Fibroblast of lung (primary cell): ENCODE data around the gene ERF. TPM values are rescaled to one million over a fixed set of nuclear protein-coding genes. Genes with fewer than 3 reads are reported as not detected.
"Not testable (repeated sequence)": the region's sequence is repeated elsewhere in the genome, so short reads cannot be mapped to it uniquely, and the experiment has no call there.

Experiments used
- DNase-seq, 2 donors: peaks; one replicate each; pipeline versions ENCODE4 v3.0.0 to v3.0.0-alpha.2; 2010; ENCODE audit warnings: low read depth in 2 of 2
- H2AFZ ChIP-seq: 2 replicates; pipeline ENCODE4 v1.5.1; 2012; ENCODE audit warnings: low read length, control low read depth, inconsistent platforms
- H3K27ac ChIP-seq: 2 replicates; pipeline ENCODE4 v1.5.1; 2011; ENCODE audit warnings: low read length, control low read depth; ENCODE audit not compliant: insufficient read depth
- H3K27me3 ChIP-seq: 2 replicates; pipeline ENCODE4 v1.5.1; 2011; ENCODE audit warnings: mild to moderate bottlenecking, low read length; ENCODE audit not compliant: control insufficient read depth, insufficient read depth
- H3K36me3 ChIP-seq: 2 replicates; pipeline ENCODE4 v1.5.1; 2011; ENCODE audit warnings: low read length; ENCODE audit not compliant: control insufficient read depth, insufficient read depth
- H3K4me1 ChIP-seq: 2 replicates; pipeline ENCODE4 v1.5.1; 2011; ENCODE audit warnings: low read length; ENCODE audit not compliant: control insufficient read depth, insufficient read depth; ENCODE audit errors: extremely low read depth
- H3K4me2 ChIP-seq: 2 replicates; pipeline ENCODE4 v1.5.1; 2011; ENCODE audit warnings: low read length, control low read depth; ENCODE audit not compliant: insufficient read depth; ENCODE audit errors: extremely low read depth
- H3K4me3 ChIP-seq, 4 experiments: fragments of 200-600 bp in 1 of 4; sonication (generic) in 1 of 4; replicated peaks in 1 of 4; 2 replicates each; pipeline ENCODE4 v1.5.1; 2011 to 2016; ENCODE audit warnings: low read length in 4 of 4, low read depth in 3 of 4, mild to moderate bottlenecking in 3 of 4, control low read depth in 2 of 4, inconsistent platforms in 1 of 4, mixed read lengths in 1 of 4; ENCODE audit not compliant: insufficient read depth in 1 of 4; ENCODE audit errors: control extremely low read depth in 1 of 4
- H3K79me2 ChIP-seq: 2 replicates; pipeline ENCODE4 v1.5.1; 2012; ENCODE audit warnings: mild to moderate bottlenecking, low read length, inconsistent platforms; ENCODE audit not compliant: control insufficient read depth, insufficient read depth
- H3K9ac ChIP-seq: 2 replicates; pipeline ENCODE4 v1.5.1; 2011; ENCODE audit warnings: mild to moderate bottlenecking, low read length, control low read depth; ENCODE audit not compliant: insufficient read depth
- H3K9me3 ChIP-seq: 2 replicates; pipeline ENCODE4 v1.5.1; 2012; ENCODE audit warnings: low read depth, low read length; ENCODE audit not compliant: control insufficient read depth, insufficient read depth
- H4K20me1 ChIP-seq: 2 replicates; pipeline ENCODE4 v1.5.1; 2011; ENCODE audit warnings: low read length; ENCODE audit not compliant: control insufficient read depth, insufficient read depth; ENCODE audit errors: extremely low read depth
- CTCF ChIP-seq, 2 donors: IDR thresholded peaks in 1 of 2; conservative IDR thresholded peaks in 1 of 2; 1 replicate in 1 of 2; 2 replicates in 1 of 2; pipeline ENCODE4 v1.5.1; 2011 to 2012; ENCODE audit warnings: low read length in 2 of 2, control low read depth in 1 of 2, inconsistent platforms in 1 of 2, low read depth in 1 of 2, mild to moderate bottlenecking in 1 of 2
- EZH2 ChIP-seq: IDR thresholded peaks from 2 replicates; pipeline ENCODE4 v1.5.1; 2012; ENCODE audit warnings: low read length, control low read depth, mild to moderate bottlenecking; ENCODE audit errors: missing control alignments
- polyA plus RNA-seq, 2 donors: library from polyadenylated mRNA; depleted of rRNA in 1 of 2; stranded (reverse) in 1 of 2; unstranded in 1 of 2; fragments of >200 nt; gene quantifications; 2 replicates each; pipeline ENCODE4 v1.2.1, GENCODE V29; 2011 to 2012; ENCODE audit warnings: missing spikeins in 1 of 2
- total RNA-seq: library from RNA; depleted of rRNA; stranded (reverse); fragments of >200 nt; gene quantifications from 2 replicates; pipeline ENCODE4 v1.2.1, GENCODE V29; 2014

ERF gene
- total and polyA plus RNA-seq, 2 donors (not counting 1 experiment from before 2014, with no cell fraction given): 13.2 to 36.3 TPM

DNA sequence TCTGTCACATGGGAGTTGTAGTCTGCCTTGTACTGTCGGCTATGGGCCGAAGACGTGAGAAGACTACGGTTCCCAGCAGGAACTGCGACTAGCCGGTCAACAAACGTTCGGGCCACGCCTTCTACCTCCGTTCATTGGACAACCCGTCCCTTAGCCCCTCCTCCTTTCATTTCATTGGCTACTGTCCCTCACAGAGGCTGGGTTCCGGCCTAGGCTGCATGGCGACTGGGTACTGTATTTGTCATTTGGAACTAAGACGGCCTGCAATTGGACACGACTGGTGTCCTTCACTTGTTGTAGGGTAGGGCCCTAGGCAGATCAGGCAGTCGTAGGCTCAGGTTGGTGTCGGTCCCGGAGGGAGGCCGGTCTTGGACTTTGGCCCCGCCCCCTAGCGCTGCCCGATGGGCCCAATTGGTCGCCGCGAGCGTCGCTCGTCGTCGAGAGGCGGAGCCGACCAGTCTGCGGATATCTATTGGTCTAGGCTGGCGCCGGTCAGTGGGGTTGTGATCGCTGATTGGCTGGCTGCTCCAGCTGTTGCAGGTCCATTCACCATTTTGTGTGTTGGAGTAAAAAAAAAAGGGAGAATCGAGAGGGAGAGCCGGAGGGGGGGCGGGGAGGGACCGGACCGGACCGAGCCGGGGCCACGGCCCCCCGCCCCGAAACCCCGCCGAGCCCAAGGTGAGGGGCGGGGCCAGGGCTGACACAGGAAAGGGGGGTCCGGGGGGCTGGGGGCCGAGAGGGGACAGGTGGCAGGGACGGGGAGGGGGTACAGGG lies 14.0 kb upstream of the ERF start, which contains the start of gene CIC:
Gene CIC, plus strand, starts transcription at position 549 of the 774 bp plus-strand sequence. CDS start 2,532 bp downstream, outside the sequence.
- Histone ChIP-seq H3K27me3 (no peaks in the 10 kb centered on the region), H3K27ac (peak within 1 kb of the TSS; percentile 98), H3K9ac (peak within 1 kb of the TSS; percentile 97), H3K9me3 (no peaks in the 10 kb centered on the region), H3K36me3 (peaks cover 18% of the 10 kb centered on the region), H3K4me3 (peak within 1 kb of the TSS; percentile 82 to 89 (median 84)), H3K4me2 (peak within 1 kb of the TSS; percentile 98), H2AFZ (peak within 1 kb of the TSS; percentile 88), H3K4me1 (peaks cover 13% of the 10 kb centered on the region), H3K79me2 (peaks cover 35% of the 10 kb centered on the region), H4K20me1 (no peaks in the 10 kb centered on the region)
- peak; percentile 100 for DNase-seq
- TF ChIP-seq EZH2 (no peak), CTCF (conservative IDR thresholded peaks at IDR 0.05 in 1 of 2, IDR thresholded peaks at IDR 0.05 in 1 of 2; ENCODE audit: low read depth in 1 of 2, low read length in 2 of 2) (no peak)

DNA sequence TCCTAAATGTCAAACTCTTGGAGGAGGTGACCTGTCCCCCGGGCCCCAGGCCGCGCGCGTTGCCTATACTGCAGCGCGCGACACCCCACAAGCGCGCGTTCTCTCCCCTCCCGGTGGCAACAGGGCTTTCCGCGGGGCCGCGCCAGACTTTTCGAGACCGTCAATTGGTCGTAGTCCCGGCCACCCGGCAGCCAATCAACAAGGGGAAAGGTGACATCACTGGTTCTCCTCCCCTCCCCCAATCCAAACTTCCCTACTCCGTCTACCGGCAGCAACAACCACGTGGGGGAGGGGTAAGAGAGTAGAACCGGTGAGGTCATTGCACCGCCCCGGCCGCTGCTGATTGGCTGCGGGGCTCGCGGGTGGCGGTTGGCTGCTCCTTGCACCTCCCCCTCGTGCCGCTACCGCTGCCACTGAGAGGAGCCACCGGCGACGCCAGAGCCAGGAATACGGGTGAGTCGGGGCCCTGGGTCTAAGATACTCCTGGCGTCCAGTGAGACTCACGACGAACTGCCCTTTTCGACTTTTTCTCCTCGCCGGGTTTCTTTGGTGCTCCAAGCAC lies 13.3 kb upstream of the ERF start:
- H2AFZ ChIP-seq: peak overlapping the region; percentile 95
- no peaks in the 10 kb centered on the region for H3K27me3 ChIP-seq
- peak overlapping the region; percentile 97 for H3K9ac ChIP-seq
- peak overlapping the region; percentile 98 for H3K4me2 ChIP-seq
- H3K79me2 ChIP-seq: peaks cover 29% of the 10 kb centered on the region
- H3K27ac ChIP-seq: peak overlapping the region; percentile 98
- H3K36me3 ChIP-seq: peaks cover 13% of the 10 kb centered on the region
- peak overlapping the region; percentile 71 to 89 (median 74) for H3K4me3 ChIP-seq
- H3K4me1 ChIP-seq: peaks cover 13% of the 10 kb centered on the region
- H3K9me3 ChIP-seq: no peaks in the 10 kb centered on the region
- TF ChIP-seq CTCF (conservative IDR thresholded peaks at IDR 0.05 in 1 of 2, IDR thresholded peaks at IDR 0.05 in 1 of 2; ENCODE audit: low read depth in 1 of 2, low read length in 2 of 2) (no peak), EZH2 (no peak)
- H4K20me1 ChIP-seq: no peaks in the 10 kb centered on the region
- peak; percentile 98 to 99 for DNase-seq

GRCh38 chr19:42267644-42268141 lies 12.8 kb upstream of the ERF start:
- Histone ChIP-seq H3K4me3 (peak overlapping the region; percentile 57 to 89 (median 69)), H3K36me3 (peaks cover 8% of the 10 kb centered on the region), H3K9ac (peak overlapping the region; percentile 67), H4K20me1 (no peaks in the 10 kb centered on the region), H3K9me3 (no peaks in the 10 kb centered on the region), H3K27me3 (no peaks in the 10 kb centered on the region), H3K79me2 (peaks cover 29% of the 10 kb centered on the region), H3K4me1 (peaks cover 13% of the 10 kb centered on the region), H2AFZ (peak overlapping the region; percentile 95), H3K27ac (peak overlapping the region; percentile 98), H3K4me2 (peak overlapping the region; percentile 98)
- DNase-seq: no peak
- TF ChIP-seq EZH2 (no peak), CTCF (conservative IDR thresholded peaks at IDR 0.05 in 1 of 2, IDR thresholded peaks at IDR 0.05 in 1 of 2; ENCODE audit: low read depth in 1 of 2, low read length in 2 of 2) (no peak)

DNA sequence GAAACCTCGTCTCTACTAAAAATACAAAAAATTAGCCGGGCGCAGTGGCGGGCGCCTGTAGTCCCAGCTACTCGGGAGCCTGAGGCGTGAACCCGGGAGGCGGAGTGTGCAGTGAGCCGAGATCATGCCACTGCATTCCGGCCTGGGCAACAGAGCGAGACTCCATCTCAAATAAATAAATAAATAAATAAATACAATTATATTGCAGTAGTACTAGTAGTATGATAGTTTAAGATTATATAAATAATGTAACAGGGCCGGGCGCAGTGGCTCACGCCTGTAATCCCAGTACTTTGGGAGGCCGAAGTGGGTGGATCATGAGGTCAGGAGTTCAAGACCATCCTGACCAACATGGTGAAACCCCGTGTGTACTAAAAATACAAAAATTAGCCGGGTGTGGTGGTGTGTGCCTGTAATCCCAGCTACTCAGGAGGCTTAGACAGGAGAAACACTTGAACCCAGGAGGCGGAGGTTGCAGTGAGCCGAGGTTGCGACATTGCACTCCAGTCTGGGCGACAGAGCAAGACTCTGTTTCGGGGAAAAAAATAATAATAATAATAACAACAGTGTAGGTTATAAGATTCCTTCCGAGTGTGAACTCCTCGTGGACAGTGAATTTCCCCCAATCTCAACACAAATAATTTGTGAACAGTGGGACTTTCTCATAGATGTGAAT lies 12.1 kb upstream of the ERF start:
- DNase-seq, H4K20me1 ChIP-seq, H3K27me3 ChIP-seq, H2AFZ ChIP-seq, H3K36me3 ChIP-seq, H3K27ac ChIP-seq, H3K4me3 ChIP-seq, H3K9ac ChIP-seq, H3K9me3 ChIP-seq: not testable (repeated sequence)
- Histone ChIP-seq H3K79me2 (peaks cover 24% of the 10 kb centered on the region), H3K4me1 (peaks cover 13% of the 10 kb centered on the region), H3K4me2 (peak overlapping the region; percentile 98)
